Gastrocnemius medialis (tissue), 4 donors: ENCODE data around the gene GSTT2B.
"Not testable (repeated sequence)": the region's sequence is repeated elsewhere in the genome, so short reads cannot be mapped to it uniquely, and the experiment has no call there.

ENCODE experiments used
- CTCF ChIP-seq, 5 experiments: fragments of 450-650 bp in 3 of 5; fragments of 200-600 bp in 2 of 5; sonication (generic) in 2 of 5; IDR thresholded peaks in 4 of 5; conservative IDR thresholded peaks in 1 of 5; 1 replicate in 4 of 5; 2 replicates in 1 of 5; pipeline ENCODE4 v1.5.1; 2016 to 2019; ENCODE audit warnings: antibody characterized with exemption in 5 of 5, mild to moderate bottlenecking in 3 of 5, moderate library complexity in 3 of 5
- POLR2A ChIP-seq, 2 donors: fragments of 450-650 bp; IDR thresholded peaks; one replicate each; pipeline ENCODE4 v1.6.1; 2017; ENCODE audit warnings: antibody characterized with exemption in 2 of 2, mild to moderate bottlenecking in 2 of 2, moderate library complexity in 2 of 2

DNA sequence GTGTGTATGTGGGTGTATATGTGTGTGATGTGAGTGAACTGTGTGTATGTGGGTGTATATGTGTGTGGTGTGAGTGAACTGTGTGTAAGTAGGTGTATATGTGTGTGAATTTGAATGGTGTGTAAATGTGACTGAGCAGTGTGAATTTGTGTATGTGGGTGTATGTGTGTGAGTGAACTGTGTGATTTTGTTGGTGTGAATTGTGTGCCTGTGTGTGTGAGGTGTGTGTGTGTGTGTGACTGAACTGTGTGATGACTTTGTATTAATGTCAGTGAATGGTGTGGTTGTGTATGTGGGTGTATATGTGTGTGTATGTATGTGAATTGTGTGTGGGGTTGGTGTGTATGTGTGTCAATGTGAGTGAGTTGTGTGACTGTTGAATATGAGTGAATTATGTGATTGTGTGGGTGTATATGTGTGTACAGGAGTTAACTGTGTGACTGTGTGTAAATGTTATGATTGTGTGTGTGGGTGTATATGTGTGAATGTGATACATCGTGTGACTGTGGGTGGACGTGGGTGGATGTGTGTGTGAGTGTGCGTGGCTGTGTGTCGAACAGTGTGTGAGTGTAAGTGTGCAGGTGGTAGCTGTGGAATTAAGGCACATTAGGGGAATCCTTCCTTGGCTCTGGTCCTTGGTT lies 25.7 kb upstream of the GSTT2B start:
- not testable (repeated sequence) for TF ChIP-seq CTCF (IDR thresholded peaks at IDR 0.05 in 4 of 5, conservative IDR thresholded peaks at IDR 0.05 in 1 of 5); POLR2A (IDR thresholded peaks at IDR 0.05)
